HepG2 (cell line): Measurements from ENCODE around the gene IL1R1. TPM values are rescaled to one million over a fixed set of nuclear protein-coding genes. Genes with fewer than 3 reads are reported as not detected.

Experiments
- FOXP1 ChIP-seq, 2 experiments: fragments of 450-650 bp in 1 of 2; IDR thresholded peaks; 2 replicates each; pipeline ENCODE4 v1.6.1; 2017 to 2018; ENCODE audit warnings: antibody characterized with exemption in 1 of 2
- ZFP62 ChIP-seq: sonication (generic); formaldehyde crosslinking; IDR thresholded peaks from 2 replicates; pipeline ENCODE4 v1.4.0; 2020; ENCODE audit warnings: missing genetic modification reagents
- ZNF207 ChIP-seq: fragments of 450-650 bp; IDR thresholded peaks from 2 replicates; pipeline ENCODE4 v1.6.1; 2016; ENCODE audit warnings: antibody characterized with exemption, borderline replicate concordance
- polyA plus RNA-seq, 8 experiments: library from polyadenylated mRNA; depleted of rRNA in 3 of 8; stranded (reverse) in 7 of 8; unstranded in 1 of 8; fragments of >200 nt; fragmentation: Illumina TruSeq in 4 of 8; extraction: Trizol in 4 of 8; gene quantifications; 2 replicates each; pipeline versions ENCODE4 v1.2.1 to v1.2.3, GENCODE V29; 2011 to 2016; ENCODE audit warnings: low read depth in 4 of 8, missing spikeins in 1 of 8, mixed read lengths in 1 of 8; ENCODE audit not compliant: insufficient read depth in 1 of 8
- total RNA-seq, 5 experiments: library from RNA; depleted of rRNA; stranded (reverse); fragments of >200 nt; fragmentation: Illumina TruSeq; extraction: Trizol; gene quantifications; 2 replicates each; pipeline ENCODE4 v1.2.3, GENCODE V29; 2016; ENCODE audit warnings: low read depth in 1 of 5
- TF ChIP-seq, protein P1 (sequence below): sonication (generic); formaldehyde crosslinking; IDR thresholded peaks from one replicate; pipeline ENCODE4 v1.5.1; 2020; ENCODE audit warnings: mild to moderate bottlenecking, missing genetic modification reagents; ENCODE audit errors: not compliant biosample characterization
- TF ChIP-seq, protein P2 (sequence below): sonication (generic); formaldehyde crosslinking; IDR thresholded peaks from 2 replicates; pipeline ENCODE4 v1.4.0; 2020; ENCODE audit warnings: missing genetic modification reagents
- TF ChIP-seq, protein P3 (sequence below): fragments of 450-650 bp; IDR thresholded peaks from 2 replicates; pipeline ENCODE4 v1.6.1; 2017; ENCODE audit warnings: mild to moderate bottlenecking
- TF ChIP-seq, protein P4 (sequence below): fragments of 450-650 bp; IDR thresholded peaks from 2 replicates; pipeline ENCODE4 v1.6.1; 2016
- TF ChIP-seq, protein P5 (sequence below): sonication (generic); formaldehyde crosslinking; IDR thresholded peaks from 2 replicates; pipeline ENCODE4 v1.4.0; 2020; ENCODE audit warnings: mild to moderate bottlenecking, missing genetic modification reagents

IL1R1 gene
- total and polyA plus RNA-seq, 2 of the 13 experiments (the other 11 are each of a cell fraction or from before 2014, with no cell fraction given), result 38.0 to 93.1 TPM

DNA sequence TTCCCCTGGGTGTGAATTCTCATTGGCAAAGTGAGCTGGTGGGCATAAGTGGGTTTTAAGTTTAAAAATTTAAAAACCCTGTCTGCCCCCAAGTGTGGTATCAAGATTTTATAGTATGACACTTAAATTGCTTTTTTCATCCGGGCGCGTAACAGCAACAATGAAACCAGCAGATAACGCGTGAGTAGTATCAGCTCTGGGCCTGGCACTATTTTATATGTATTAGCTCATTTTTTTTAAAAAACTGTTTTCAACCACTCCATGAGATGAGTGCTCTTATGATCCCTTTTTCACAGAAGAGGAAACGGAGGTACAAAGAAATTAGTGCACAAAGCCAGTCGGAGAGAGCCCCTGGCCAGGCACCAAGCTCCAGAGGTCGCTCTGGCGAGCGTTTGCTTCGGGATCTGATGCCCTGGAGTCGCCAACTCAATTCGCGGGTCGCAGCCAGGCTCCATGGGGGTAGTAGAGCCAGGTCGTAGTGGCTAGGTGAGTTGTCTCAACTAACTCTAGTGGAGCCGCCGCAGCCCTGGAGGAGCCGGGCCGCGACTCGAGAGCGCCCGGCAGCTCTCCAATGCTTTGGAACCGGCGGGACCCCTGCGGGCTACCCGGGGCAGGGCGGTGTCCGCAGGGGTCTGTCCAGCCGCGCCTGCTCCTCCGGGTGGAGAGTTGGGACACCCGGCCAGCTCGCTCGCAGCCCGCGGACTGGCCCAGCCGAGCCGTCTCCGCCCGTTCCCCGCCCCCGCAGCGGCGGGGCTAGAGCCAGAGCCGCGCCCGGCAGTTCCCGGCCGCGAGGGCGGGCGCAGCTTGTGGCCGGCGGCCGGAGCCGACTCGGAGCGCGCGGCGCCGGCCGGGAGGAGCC lies at the start of gene IL1R1 (continued):
- TF ChIP-seq, protein P1, sequence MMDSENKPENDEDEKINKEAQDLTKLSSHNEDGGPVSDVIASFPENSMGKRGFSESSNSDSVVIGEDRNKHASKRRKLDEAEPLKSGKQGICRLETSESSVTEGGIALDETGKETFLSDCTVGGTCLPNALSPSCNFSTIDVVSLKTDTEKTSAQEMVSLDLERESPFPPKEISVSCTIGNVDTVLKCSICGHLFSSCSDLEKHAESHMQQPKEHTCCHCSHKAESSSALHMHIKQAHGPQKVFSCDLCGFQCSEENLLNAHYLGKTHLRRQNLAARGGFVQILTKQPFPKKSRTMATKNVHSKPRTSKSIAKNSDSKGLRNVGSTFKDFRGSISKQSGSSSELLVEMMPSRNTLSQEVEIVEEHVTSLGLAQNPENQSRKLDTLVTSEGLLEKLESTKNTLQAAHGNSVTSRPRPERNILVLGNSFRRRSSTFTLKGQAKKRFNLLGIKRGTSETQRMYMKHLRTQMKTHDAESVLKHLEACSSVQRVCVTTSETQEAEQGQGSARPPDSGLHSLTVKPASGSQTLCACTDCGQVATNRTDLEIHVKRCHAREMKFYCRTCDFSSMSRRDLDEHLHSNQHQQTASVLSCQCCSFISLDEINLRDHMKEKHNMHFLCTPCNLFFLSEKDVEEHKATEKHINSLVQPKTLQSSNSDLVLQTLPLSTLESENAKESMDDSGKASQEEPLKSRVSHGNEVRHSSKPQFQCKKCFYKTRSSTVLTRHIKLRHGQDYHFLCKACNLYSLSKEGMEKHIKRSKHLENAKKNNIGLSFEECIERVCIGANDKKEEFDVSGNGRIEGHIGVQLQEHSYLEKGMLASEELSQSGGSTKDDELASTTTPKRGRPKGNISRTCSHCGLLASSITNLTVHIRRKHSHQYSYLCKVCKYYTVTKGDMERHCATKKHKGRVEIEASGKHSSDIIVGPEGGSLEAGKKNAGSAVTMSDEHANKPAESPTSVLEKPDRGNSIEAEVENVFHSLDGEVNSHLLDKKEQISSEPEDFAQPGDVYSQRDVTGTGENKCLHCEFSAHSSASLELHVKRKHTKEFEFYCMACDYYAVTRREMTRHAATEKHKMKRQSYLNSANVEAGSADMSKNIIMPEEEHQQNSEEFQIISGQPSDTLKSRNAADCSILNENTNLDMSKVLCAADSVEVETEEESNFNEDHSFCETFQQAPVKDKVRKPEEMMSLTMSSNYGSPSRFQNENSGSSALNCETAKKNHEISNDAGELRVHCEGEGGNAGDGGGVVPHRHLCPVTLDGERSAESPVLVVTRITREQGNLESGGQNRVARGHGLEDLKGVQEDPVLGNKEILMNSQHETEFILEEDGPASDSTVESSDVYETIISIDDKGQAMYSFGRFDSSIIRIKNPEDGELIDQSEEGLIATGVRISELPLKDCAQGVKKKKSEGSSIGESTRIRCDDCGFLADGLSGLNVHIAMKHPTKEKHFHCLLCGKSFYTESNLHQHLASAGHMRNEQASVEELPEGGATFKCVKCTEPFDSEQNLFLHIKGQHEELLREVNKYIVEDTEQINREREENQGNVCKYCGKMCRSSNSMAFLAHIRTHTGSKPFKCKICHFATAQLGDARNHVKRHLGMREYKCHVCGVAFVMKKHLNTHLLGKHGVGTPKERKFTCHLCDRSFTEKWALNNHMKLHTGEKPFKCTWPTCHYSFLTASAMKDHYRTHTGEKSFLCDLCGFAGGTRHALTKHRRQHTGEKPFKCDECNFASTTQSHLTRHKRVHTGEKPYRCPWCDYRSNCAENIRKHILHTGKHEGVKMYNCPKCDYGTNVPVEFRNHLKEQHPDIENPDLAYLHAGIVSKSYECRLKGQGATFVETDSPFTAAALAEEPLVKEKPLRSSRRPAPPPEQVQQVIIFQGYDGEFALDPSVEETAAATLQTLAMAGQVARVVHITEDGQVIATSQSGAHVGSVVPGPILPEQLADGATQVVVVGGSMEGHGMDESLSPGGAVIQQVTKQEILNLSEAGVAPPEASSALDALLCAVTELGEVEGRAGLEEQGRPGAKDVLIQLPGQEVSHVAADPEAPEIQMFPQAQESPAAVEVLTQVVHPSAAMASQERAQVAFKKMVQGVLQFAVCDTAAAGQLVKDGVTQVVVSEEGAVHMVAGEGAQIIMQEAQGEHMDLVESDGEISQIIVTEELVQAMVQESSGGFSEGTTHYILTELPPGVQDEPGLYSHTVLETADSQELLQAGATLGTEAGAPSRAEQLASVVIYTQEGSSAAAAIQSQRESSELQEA (CRISPR knock-in tag), result no peak
- TF ChIP-seq, protein P2, sequence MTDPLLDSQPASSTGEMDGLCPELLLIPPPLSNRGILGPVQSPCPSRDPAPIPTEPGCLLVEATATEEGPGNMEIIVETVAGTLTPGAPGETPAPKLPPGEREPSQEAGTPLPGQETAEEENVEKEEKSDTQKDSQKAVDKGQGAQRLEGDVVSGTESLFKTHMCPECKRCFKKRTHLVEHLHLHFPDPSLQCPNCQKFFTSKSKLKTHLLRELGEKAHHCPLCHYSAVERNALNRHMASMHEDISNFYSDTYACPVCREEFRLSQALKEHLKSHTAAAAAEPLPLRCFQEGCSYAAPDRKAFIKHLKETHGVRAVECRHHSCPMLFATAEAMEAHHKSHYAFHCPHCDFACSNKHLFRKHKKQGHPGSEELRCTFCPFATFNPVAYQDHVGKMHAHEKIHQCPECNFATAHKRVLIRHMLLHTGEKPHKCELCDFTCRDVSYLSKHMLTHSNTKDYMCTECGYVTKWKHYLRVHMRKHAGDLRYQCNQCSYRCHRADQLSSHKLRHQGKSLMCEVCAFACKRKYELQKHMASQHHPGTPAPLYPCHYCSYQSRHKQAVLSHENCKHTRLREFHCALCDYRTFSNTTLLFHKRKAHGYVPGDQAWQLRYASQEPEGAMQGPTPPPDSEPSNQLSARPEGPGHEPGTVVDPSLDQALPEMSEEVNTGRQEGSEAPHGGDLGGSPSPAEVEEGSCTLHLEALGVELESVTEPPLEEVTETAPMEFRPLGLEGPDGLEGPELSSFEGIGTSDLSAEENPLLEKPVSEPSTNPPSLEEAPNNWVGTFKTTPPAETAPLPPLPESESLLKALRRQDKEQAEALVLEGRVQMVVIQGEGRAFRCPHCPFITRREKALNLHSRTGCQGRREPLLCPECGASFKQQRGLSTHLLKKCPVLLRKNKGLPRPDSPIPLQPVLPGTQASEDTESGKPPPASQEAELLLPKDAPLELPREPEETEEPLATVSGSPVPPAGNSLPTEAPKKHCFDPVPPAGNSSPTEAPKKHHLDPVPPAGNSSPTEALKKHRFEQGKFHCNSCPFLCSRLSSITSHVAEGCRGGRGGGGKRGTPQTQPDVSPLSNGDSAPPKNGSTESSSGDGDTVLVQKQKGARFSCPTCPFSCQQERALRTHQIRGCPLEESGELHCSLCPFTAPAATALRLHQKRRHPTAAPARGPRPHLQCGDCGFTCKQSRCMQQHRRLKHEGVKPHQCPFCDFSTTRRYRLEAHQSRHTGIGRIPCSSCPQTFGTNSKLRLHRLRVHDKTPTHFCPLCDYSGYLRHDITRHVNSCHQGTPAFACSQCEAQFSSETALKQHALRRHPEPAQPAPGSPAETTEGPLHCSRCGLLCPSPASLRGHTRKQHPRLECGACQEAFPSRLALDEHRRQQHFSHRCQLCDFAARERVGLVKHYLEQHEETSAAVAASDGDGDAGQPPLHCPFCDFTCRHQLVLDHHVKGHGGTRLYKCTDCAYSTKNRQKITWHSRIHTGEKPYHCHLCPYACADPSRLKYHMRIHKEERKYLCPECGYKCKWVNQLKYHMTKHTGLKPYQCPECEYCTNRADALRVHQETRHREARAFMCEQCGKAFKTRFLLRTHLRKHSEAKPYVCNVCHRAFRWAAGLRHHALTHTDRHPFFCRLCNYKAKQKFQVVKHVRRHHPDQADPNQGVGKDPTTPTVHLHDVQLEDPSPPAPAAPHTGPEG, result peak; percentile 75; the same call in 1 of the 2 replicates
- TF ChIP-seq, protein P3, sequence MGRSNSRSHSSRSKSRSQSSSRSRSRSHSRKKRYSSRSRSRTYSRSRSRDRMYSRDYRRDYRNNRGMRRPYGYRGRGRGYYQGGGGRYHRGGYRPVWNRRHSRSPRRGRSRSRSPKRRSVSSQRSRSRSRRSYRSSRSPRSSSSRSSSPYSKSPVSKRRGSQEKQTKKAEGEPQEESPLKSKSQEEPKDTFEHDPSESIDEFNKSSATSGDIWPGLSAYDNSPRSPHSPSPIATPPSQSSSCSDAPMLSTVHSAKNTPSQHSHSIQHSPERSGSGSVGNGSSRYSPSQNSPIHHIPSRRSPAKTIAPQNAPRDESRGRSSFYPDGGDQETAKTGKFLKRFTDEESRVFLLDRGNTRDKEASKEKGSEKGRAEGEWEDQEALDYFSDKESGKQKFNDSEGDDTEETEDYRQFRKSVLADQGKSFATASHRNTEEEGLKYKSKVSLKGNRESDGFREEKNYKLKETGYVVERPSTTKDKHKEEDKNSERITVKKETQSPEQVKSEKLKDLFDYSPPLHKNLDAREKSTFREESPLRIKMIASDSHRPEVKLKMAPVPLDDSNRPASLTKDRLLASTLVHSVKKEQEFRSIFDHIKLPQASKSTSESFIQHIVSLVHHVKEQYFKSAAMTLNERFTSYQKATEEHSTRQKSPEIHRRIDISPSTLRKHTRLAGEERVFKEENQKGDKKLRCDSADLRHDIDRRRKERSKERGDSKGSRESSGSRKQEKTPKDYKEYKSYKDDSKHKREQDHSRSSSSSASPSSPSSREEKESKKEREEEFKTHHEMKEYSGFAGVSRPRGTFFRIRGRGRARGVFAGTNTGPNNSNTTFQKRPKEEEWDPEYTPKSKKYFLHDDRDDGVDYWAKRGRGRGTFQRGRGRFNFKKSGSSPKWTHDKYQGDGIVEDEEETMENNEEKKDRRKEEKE, result no peak
- TF ChIP-seq ZNF207 (no peak), FOXP1 (IDR thresholded peaks at IDR 0.05) (no peak), FOXP1 (CRISPR knock-in tag; IDR thresholded peaks at IDR 0.05) (no peak), ZFP62 (CRISPR knock-in tag) (no peak)
- TF ChIP-seq, protein P4, sequence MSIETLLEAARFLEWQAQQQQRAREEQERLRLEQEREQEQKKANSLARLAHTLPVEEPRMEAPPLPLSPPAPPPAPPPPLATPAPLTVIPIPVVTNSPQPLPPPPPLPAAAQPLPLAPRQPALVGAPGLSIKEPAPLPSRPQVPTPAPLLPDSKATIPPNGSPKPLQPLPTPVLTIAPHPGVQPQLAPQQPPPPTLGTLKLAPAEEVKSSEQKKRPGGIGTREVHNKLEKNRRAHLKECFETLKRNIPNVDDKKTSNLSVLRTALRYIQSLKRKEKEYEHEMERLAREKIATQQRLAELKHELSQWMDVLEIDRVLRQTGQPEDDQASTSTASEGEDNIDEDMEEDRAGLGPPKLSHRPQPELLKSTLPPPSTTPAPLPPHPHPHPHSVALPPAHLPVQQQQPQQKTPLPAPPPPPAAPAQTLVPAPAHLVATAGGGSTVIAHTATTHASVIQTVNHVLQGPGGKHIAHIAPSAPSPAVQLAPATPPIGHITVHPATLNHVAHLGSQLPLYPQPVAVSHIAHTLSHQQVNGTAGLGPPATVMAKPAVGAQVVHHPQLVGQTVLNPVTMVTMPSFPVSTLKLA, result no peak
- TF ChIP-seq, protein P5, sequence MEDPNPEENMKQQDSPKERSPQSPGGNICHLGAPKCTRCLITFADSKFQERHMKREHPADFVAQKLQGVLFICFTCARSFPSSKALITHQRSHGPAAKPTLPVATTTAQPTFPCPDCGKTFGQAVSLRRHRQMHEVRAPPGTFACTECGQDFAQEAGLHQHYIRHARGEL (CRISPR knock-in tag), result no peak
